Fibroblast of lung (primary cell): ENCODE results near the gene APBA2. TPM values are rescaled to one million over a fixed set of nuclear protein-coding genes. Genes with fewer than 3 reads are reported as not detected.

Experiments used
- DNase-seq, 2 donors: peaks; one replicate each; pipeline versions ENCODE4 v3.0.0 to v3.0.0-alpha.2; 2010; ENCODE audit warnings: low read depth in 2 of 2
- H2AFZ ChIP-seq: 2 replicates; pipeline ENCODE4 v1.5.1; 2012; ENCODE audit warnings: low read length, control low read depth, inconsistent platforms
- H3K27ac ChIP-seq: 2 replicates; pipeline ENCODE4 v1.5.1; 2011; ENCODE audit warnings: low read length, control low read depth; ENCODE audit not compliant: insufficient read depth
- H3K27me3 ChIP-seq: 2 replicates; pipeline ENCODE4 v1.5.1; 2011; ENCODE audit warnings: mild to moderate bottlenecking, low read length; ENCODE audit not compliant: control insufficient read depth, insufficient read depth
- H3K36me3 ChIP-seq: 2 replicates; pipeline ENCODE4 v1.5.1; 2011; ENCODE audit warnings: low read length; ENCODE audit not compliant: control insufficient read depth, insufficient read depth
- H3K4me1 ChIP-seq: 2 replicates; pipeline ENCODE4 v1.5.1; 2011; ENCODE audit warnings: low read length; ENCODE audit not compliant: control insufficient read depth, insufficient read depth; ENCODE audit errors: extremely low read depth
- H3K4me2 ChIP-seq: 2 replicates; pipeline ENCODE4 v1.5.1; 2011; ENCODE audit warnings: low read length, control low read depth; ENCODE audit not compliant: insufficient read depth; ENCODE audit errors: extremely low read depth
- H3K4me3 ChIP-seq, 4 experiments: fragments of 200-600 bp in 1 of 4; sonication (generic) in 1 of 4; replicated peaks in 1 of 4; 2 replicates each; pipeline ENCODE4 v1.5.1; 2011 to 2016; ENCODE audit warnings: low read length in 4 of 4, low read depth in 3 of 4, mild to moderate bottlenecking in 3 of 4, control low read depth in 2 of 4, inconsistent platforms in 1 of 4, mixed read lengths in 1 of 4; ENCODE audit not compliant: insufficient read depth in 1 of 4; ENCODE audit errors: control extremely low read depth in 1 of 4
- H3K79me2 ChIP-seq: 2 replicates; pipeline ENCODE4 v1.5.1; 2012; ENCODE audit warnings: mild to moderate bottlenecking, low read length, inconsistent platforms; ENCODE audit not compliant: control insufficient read depth, insufficient read depth
- H3K9ac ChIP-seq: 2 replicates; pipeline ENCODE4 v1.5.1; 2011; ENCODE audit warnings: mild to moderate bottlenecking, low read length, control low read depth; ENCODE audit not compliant: insufficient read depth
- H3K9me3 ChIP-seq: 2 replicates; pipeline ENCODE4 v1.5.1; 2012; ENCODE audit warnings: low read depth, low read length; ENCODE audit not compliant: control insufficient read depth, insufficient read depth
- H4K20me1 ChIP-seq: 2 replicates; pipeline ENCODE4 v1.5.1; 2011; ENCODE audit warnings: low read length; ENCODE audit not compliant: control insufficient read depth, insufficient read depth; ENCODE audit errors: extremely low read depth
- CTCF ChIP-seq, 2 donors: IDR thresholded peaks in 1 of 2; conservative IDR thresholded peaks in 1 of 2; 1 replicate in 1 of 2; 2 replicates in 1 of 2; pipeline ENCODE4 v1.5.1; 2011 to 2012; ENCODE audit warnings: low read length in 2 of 2, control low read depth in 1 of 2, inconsistent platforms in 1 of 2, low read depth in 1 of 2, mild to moderate bottlenecking in 1 of 2
- EZH2 ChIP-seq: IDR thresholded peaks from 2 replicates; pipeline ENCODE4 v1.5.1; 2012; ENCODE audit warnings: low read length, control low read depth, mild to moderate bottlenecking; ENCODE audit errors: missing control alignments
- polyA plus RNA-seq, 2 donors: library from polyadenylated mRNA; depleted of rRNA in 1 of 2; stranded (reverse) in 1 of 2; unstranded in 1 of 2; fragments of >200 nt; gene quantifications; 2 replicates each; pipeline ENCODE4 v1.2.1, GENCODE V29; 2011 to 2012; ENCODE audit warnings: missing spikeins in 1 of 2
- total RNA-seq: library from RNA; depleted of rRNA; stranded (reverse); fragments of >200 nt; gene quantifications from 2 replicates; pipeline ENCODE4 v1.2.1, GENCODE V29; 2014

The APBA2 gene
- total and polyA plus RNA-seq, 2 donors (not counting 1 experiment from before 2014, with no cell fraction given) = 9.5 to 20.3 TPM

GRCh38 chr15:29048011-29048410, 162.2 kb downstream of the APBA2 start:
- no peaks in the 10 kb centered on the region for H3K27me3 ChIP-seq
- no peak overlapping the region for H2AFZ ChIP-seq
- no peaks in the 10 kb centered on the region for H3K79me2 ChIP-seq
- H3K9me3 ChIP-seq = no peaks in the 10 kb centered on the region
- H3K9ac ChIP-seq = no peak overlapping the region
- H3K4me3 ChIP-seq = no peak overlapping the region
- no peak overlapping the region for H3K4me2 ChIP-seq
- no peaks in the 10 kb centered on the region for H3K4me1 ChIP-seq
- DNase-seq = no peak
- no peak overlapping the region for H3K27ac ChIP-seq
- H4K20me1 ChIP-seq = no peaks in the 10 kb centered on the region
- no peak for TF ChIP-seq EZH2
- no peak for TF ChIP-seq CTCF (conservative IDR thresholded peaks at IDR 0.05 in 1 of 2, IDR thresholded peaks at IDR 0.05 in 1 of 2; ENCODE audit: low read depth in 1 of 2, low read length in 2 of 2)
- no peaks in the 10 kb centered on the region for H3K36me3 ChIP-seq

- H3K36me3 ChIP-seq = no peaks in the 10 kb centered on the region
- H4K20me1 ChIP-seq = no peaks in the 10 kb centered on the region
- H3K4me2 ChIP-seq = no peak overlapping the region
- DNase-seq = peak; percentile 20 to 54
- TF ChIP-seq EZH2 (no peak), CTCF (conservative IDR thresholded peaks at IDR 0.05 in 1 of 2, IDR thresholded peaks at IDR 0.05 in 1 of 2; ENCODE audit: low read depth in 1 of 2, low read length in 2 of 2) (no peak)
- H3K79me2 ChIP-seq = no peaks in the 10 kb centered on the region
- H3K27me3 ChIP-seq = no peaks in the 10 kb centered on the region
- no peaks in the 10 kb centered on the region for H3K4me1 ChIP-seq
- H2AFZ ChIP-seq = no peak overlapping the region
- H3K9me3 ChIP-seq = no peaks in the 10 kb centered on the region
- H3K9ac ChIP-seq = no peak overlapping the region
- no peak overlapping the region for H3K4me3 ChIP-seq
- H3K27ac ChIP-seq = no peak overlapping the region
Observed at GRCh38 chr15:29050870-29051269, 165.1 kb downstream of the APBA2 start.

- Histone ChIP-seq H3K27me3 (no peaks in the 10 kb centered on the region), H3K9me3 (no peaks in the 10 kb centered on the region), H2AFZ (no peak overlapping the region), H3K4me1 (no peaks in the 10 kb centered on the region), H3K4me2 (no peak overlapping the region), H3K36me3 (no peaks in the 10 kb centered on the region), H3K4me3 (no peak overlapping the region), H4K20me1 (no peaks in the 10 kb centered on the region), H3K79me2 (no peaks in the 10 kb centered on the region), H3K27ac (no peak overlapping the region), H3K9ac (no peak overlapping the region)
- no peak for TF ChIP-seq CTCF (conservative IDR thresholded peaks at IDR 0.05 in 1 of 2, IDR thresholded peaks at IDR 0.05 in 1 of 2; ENCODE audit: low read depth in 1 of 2, low read length in 2 of 2)
- no peak for TF ChIP-seq EZH2
- no peak for DNase-seq
Observed at GRCh38 chr15:29051422-29051821, 165.6 kb downstream of the APBA2 start.
